ENCODE measurements around the gene DIPK1C.

Gene DIPK1C

GRCh38 chr18:74416124-74416523 lies 41.0 kb downstream of the DIPK1C start:
- DNase-seq: no peak

- DNase-seq: no peak
Observed at GRCh38 chr18:74414953-74415515, 42.1 kb downstream of the DIPK1C start.

GRCh38 chr18:74413836-74414235 lies 43.3 kb downstream of the DIPK1C start:
- DNase-seq: no peak

- DNase-seq: no peak
Observed at GRCh38 chr18:74412116-74412880, 44.8 kb downstream of the DIPK1C start.

GRCh38 chr18:74411475-74411874 lies 45.6 kb downstream of the DIPK1C start:
- no peak for DNase-seq

GRCh38 chr18:74410441-74410992 lies 46.6 kb downstream of the DIPK1C start:
- no peak for DNase-seq

- DNase-seq: no peak
Observed at GRCh38 chr18:74407888-74408287, 49.2 kb downstream of the DIPK1C start.

- DNase-seq: no peak
Observed at GRCh38 chr18:74402806-74403433, 54.2 kb downstream of the DIPK1C start.

GRCh38 chr18:74400813-74401212 lies 56.3 kb downstream of the DIPK1C start:
- no peak for DNase-seq

- no peak for DNase-seq
Observed at GRCh38 chr18:74399091-74399887, 57.8 kb downstream of the DIPK1C start.

- no peak for DNase-seq
Observed at GRCh38 chr18:74397572-74397971, 59.5 kb downstream of the DIPK1C start.

- no peak for DNase-seq
Observed at GRCh38 chr18:74396171-74397169, 60.6 kb downstream of the DIPK1C start.

- no peak for DNase-seq
Observed at GRCh38 chr18:74395648-74396154, 61.4 kb downstream of the DIPK1C start.

- no peak for DNase-seq
Observed at GRCh38 chr18:74395006-74395405, 62.1 kb downstream of the DIPK1C start.

GRCh38 chr18:74392323-74392722 lies 64.8 kb downstream of the DIPK1C start:
- no peak for DNase-seq

GRCh38 chr18:74390900-74391299 lies 66.2 kb downstream of the DIPK1C start:
- DNase-seq: no peak

- DNase-seq: no peak
Observed at GRCh38 chr18:74389991-74390390, 67.1 kb downstream of the DIPK1C start.

GRCh38 chr18:74389171-74389927 lies 67.8 kb downstream of the DIPK1C start:
- no peak for DNase-seq

- no peak for DNase-seq
Observed at GRCh38 chr18:74388227-74388626, 68.9 kb downstream of the DIPK1C start.

- DNase-seq: no peak
Observed at GRCh38 chr18:74387383-74387782, 69.7 kb downstream of the DIPK1C start.
